Muscle layer of colon (tissue), 2 donors: ENCODE data around the gene BANP.

ENCODE experiments used
- H3K27ac ChIP-seq: one replicate; pipeline ENCODE4 v1.7.0; 2013; ENCODE audit warnings: low read depth, mild to moderate bottlenecking, low read length, moderate library complexity
- H3K27me3 ChIP-seq, 2 donors: one replicate each; pipeline ENCODE4 v1.7.0; 2013; ENCODE audit warnings: low read length in 2 of 2, mild to moderate bottlenecking in 2 of 2; ENCODE audit not compliant: insufficient read depth in 2 of 2, control insufficient read depth in 1 of 2
- H3K36me3 ChIP-seq: one replicate; pipeline ENCODE4 v1.7.0; 2013; ENCODE audit warnings: mild to moderate bottlenecking, low read length; ENCODE audit not compliant: insufficient read depth
- H3K4me1 ChIP-seq: one replicate; pipeline ENCODE4 v1.7.0; 2013; ENCODE audit warnings: mild to moderate bottlenecking, low read length; ENCODE audit not compliant: insufficient read depth
- H3K4me3 ChIP-seq, 2 donors: one replicate each; pipeline ENCODE4 v1.7.0; 2013; ENCODE audit warnings: low read length in 2 of 2, low read depth in 1 of 2, mild to moderate bottlenecking in 1 of 2, moderate library complexity in 1 of 2
- H3K9ac ChIP-seq: one replicate; pipeline ENCODE4 v1.7.0; 2013; ENCODE audit warnings: low read length
- H3K9me3 ChIP-seq: one replicate; pipeline ENCODE4 v1.7.0; 2013; ENCODE audit warnings: mild to moderate bottlenecking, low read length
- donor health status: abdominal sarcoma.
- donor health status: Adenocarcinoma of cecum.

Gene BANP

DNA sequence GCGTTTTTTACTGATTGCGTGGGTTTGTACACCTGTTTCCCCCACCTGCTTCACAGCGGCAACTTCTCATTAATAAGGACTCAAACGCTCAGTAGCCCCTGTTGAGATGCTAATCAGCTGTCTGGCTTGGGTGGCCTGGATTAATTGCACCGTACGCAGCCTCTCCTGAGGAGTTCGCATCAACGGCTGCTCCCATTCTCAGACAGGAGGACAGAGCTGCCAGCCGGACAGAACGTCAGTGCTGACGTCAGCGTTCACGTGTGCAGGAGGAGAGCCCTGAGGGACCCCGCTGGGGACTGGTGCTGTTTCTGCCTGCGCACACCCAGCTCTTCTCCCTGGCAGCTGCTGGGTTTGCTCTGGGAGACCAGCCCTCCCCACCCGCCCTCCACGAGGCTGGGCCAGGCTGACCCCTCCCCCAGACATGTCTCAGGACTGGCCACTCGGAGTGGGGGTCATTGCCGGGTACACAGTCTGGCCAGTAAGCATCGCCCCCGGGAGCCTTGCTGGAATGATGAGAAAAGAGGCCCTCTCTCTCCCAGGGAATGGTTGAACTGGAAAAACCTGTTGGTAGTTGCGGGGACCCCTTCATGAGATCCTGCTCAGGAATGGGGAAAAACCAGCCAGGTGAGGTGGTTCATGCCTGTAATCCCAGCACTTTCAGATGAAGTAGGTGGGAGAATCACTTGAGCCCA, 5.7 kb upstream of the BANP start:
- Histone ChIP-seq H3K36me3 (no peaks in the 10 kb centered on the region), H3K4me1 (no peaks in the 10 kb centered on the region), H3K9me3 (no peaks in the 10 kb centered on the region), H3K9ac (peak overlapping the region; percentile 60), H3K27ac (peak overlapping the region; percentile 81), H3K4me3 (peak overlapping the region; percentile 3 to 58), H3K27me3 (no peaks in the 10 kb centered on the region)

DNA sequence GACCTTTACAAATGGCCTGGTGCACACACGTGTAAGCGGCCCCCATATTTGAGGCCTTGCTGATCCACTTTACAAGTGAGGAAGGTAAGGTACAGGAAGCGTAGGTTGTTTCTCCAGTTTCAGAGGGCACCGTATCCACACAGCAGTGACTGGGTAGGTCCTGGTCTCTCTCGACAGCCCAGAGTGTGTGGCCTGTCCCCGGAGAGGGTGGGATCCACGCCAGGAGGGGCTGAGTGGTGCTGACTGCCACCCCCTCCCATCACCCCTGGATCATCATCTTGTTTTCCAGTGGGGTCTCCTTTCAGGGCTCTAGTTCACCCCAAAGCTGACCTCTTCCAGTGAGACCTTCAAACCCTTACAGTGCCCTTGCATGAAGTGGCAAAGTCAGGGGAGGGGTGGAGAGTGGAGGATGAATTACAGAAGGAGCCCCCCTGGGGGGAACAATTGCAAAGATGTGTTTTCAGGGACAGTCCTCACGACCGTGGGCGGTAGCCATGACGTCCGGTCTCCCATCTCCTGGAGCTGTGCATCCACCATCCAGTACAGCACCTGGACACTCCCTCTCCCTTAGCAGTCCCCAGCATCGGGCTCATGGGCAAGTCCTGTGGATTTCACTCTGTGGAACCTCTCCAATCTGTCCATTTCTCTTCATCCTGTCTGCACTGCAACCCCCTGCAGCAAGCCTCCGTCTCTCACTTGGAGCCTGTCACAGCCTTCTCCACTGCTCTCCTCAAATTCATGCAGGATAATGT, 4.5 kb upstream of the BANP start:
- no peaks in the 10 kb centered on the region for H3K27me3 ChIP-seq
- no peak overlapping the region for H3K9ac ChIP-seq
- H3K27ac ChIP-seq, result no peak overlapping the region

DNA sequence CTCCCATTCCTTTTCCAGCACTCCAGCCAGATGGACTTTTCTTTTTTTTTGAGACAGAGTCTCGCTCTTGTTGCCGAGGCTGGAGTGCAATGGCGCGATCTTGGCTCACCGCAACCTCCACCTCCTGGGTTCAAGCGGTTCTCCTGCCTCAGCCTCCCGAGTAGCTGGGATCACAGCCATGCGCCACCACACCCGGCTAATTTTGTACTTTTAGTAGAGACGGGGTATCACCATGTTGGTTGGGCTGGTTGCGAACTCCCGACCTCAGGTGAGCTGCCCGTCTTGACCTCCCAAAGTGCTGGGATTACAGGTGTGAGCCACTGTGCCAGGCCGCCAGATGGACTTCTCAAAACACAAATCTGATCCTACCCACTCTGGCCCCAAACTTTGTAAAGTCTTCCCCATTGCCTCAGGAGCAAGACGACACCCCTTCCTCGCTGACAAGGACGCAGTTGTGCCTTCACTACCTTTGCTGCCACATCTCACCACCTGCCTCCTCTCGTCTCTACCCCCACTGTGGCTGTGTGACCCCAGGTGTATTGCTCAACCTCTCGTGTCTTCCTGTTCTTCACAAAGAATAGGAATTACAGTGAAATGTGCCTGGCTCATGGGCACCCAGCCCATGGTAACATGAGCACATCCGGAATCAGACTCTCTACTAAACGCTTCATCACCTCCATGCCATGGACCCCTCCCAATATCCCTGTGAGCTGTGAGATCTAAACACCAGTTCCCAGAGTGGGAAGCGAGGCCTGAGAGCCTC, 3.7 kb upstream of the BANP start:
- H3K36me3 ChIP-seq, result no peaks in the 10 kb centered on the region
- no peak overlapping the region for H3K9ac ChIP-seq
- H3K27ac ChIP-seq, result no peak overlapping the region
- H3K4me1 ChIP-seq, result peaks cover 6% of the 10 kb centered on the region
- no peaks in the 10 kb centered on the region for H3K9me3 ChIP-seq
- H3K4me3 ChIP-seq, result no peak overlapping the region
- H3K27me3 ChIP-seq, result no peaks in the 10 kb centered on the region

More for the DNA sequence above, 4.5 kb upstream of the BANP start:
- Histone ChIP-seq H3K36me3 (no peaks in the 10 kb centered on the region), H3K4me1 (no peaks in the 10 kb centered on the region), H3K9me3 (no peaks in the 10 kb centered on the region), H3K4me3 (no peak overlapping the region)

DNA sequence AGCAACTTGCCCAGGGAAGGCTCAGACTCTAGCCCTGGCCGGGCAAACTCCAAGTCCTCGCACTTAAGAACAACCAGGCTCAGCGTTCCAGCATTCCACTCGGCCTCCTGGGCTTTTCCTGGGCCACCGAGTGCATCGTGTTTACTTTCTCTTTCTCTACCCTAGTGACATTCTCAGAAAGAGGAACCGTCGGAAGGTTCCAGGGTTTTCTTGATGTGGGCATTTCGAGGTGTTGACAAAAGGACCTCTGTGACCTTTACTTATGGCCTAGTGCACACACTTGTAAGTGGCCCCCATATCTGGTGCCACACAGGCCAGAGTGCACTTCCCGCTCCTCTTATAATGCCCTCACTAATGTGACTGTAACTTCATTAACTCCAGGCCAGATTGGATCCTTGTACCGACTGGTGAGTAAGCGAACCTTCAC, 3.1 kb upstream of the BANP start:
- Histone ChIP-seq H3K9ac (no peak overlapping the region), H3K36me3 (no peaks in the 10 kb centered on the region), H3K4me3 (no peak overlapping the region), H3K27ac (no peak overlapping the region), H3K9me3 (no peaks in the 10 kb centered on the region), H3K4me1 (peaks cover 11% of the 10 kb centered on the region), H3K27me3 (no peaks in the 10 kb centered on the region)

DNA sequence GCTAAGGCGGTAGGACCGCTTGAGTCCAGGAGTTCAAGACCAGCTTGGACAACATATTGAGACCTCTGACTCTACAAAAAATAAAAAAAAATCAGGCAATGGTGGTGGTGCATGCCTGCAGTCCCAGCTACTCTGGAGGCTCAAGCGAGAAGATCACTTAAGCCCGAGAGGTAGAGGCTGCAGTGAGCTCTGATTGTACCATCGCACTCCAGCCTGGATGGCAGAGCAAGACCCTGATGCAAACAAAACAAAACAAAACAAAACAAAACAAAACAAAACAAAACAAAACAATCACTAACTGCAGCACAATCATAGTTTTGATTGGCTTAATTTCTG, 2.5 kb upstream of the BANP start:
- H3K36me3 ChIP-seq, result no peaks in the 10 kb centered on the region
- no peak overlapping the region for H3K27ac ChIP-seq
- peaks cover 11% of the 10 kb centered on the region for H3K4me1 ChIP-seq
- no peak overlapping the region for H3K9ac ChIP-seq
- H3K4me3 ChIP-seq, result no peak overlapping the region
- H3K27me3 ChIP-seq, result no peaks in the 10 kb centered on the region
- no peaks in the 10 kb centered on the region for H3K9me3 ChIP-seq

DNA sequence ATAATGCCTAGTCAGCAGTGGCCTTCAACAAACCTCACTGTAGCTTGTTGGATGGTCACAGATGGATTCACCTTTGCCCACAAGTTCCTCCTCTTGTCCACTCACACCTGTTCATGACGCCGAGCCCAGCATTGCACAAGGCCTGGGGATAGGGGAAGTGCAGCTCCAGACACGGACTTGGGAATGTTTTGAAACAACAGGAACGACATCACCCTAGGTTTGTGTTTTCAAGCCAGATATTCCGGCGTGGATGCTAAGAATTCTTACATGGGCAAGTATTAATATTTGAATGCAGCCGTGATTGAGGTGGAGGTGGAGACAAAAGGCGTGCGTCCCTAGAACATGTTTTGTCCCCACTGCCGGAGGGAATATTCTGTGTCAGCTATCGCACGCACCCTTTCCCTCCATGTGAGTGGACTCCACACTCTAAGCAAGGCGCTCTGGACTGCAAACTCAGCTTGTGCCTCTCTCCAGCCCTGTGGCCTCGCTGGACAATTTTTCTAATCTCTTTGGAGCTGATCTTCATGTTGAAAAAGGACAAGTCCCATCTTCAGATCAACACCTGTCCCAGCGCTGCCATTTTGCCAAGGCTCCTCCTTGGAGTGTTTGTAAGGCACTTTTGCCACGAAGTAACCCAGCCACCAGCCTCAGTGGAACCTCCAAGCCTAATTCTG, 2.0 kb upstream of the BANP start:
- H3K9me3 ChIP-seq, result no peaks in the 10 kb centered on the region
- peaks cover 11% of the 10 kb centered on the region for H3K4me1 ChIP-seq
- no peaks in the 10 kb centered on the region for H3K27me3 ChIP-seq
- no peak overlapping the region for H3K27ac ChIP-seq
- peaks cover 2% of the 10 kb centered on the region for H3K36me3 ChIP-seq
- no peak overlapping the region for H3K4me3 ChIP-seq
- no peak overlapping the region for H3K9ac ChIP-seq

DNA sequence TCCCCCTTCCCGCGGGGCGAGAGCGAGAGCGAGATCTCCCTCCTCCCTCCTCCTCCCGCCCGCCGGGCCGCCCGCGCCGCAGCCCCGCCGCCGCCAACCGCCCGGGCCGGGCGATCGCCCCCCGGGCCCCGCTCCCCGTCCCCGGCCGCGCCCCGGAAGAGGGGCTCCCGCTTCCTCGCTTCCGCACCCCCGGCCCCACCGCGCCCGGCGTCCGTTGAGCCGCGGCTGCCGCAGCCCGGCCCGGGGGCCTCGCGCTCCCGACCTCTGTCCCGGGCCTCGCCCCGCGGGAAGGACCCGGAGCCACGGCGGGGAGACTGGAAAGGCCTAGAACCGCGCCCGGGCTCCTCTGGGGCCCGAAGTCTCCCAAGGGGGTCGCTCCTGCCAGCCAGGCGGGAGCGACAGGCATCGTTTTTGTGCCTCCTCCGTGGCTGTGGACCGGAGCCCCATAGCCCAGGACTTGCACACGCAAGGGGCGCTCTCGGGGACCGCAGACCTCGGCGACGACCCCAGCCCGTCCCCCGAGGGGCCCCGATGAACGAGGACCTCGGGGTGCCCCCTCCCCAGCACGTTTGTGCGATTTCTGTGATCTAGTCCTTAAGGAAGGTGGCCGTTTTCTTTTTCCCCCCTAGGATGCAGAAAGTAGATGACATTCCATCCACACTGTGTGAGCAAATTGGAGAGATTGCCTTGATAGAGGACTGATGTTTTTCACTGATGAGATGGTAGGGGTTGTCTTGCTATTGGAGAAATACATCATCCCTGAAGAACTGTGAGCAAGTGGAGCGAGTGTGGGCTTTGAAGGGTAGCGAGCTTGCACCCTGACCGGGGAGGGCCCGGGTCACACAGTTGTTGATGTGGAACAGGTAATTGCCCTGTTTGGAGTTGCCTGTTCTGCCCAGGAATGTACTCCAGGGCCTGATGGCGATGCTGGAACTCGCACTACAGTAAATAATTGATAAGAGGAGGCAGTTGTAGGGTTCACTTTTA, 611 bp downstream of the BANP start:
- peak overlapping the region; percentile 90 for H3K27ac ChIP-seq
- peak overlapping the region; percentile 78 for H3K9ac ChIP-seq
- peaks cover 30% of the 10 kb centered on the region for H3K4me1 ChIP-seq
- H3K27me3 ChIP-seq, result no peaks in the 10 kb centered on the region
- peaks cover 4% of the 10 kb centered on the region for H3K36me3 ChIP-seq
- H3K4me3 ChIP-seq, result peak overlapping the region; percentile 91 to 96
- H3K9me3 ChIP-seq, result no peaks in the 10 kb centered on the region

DNA sequence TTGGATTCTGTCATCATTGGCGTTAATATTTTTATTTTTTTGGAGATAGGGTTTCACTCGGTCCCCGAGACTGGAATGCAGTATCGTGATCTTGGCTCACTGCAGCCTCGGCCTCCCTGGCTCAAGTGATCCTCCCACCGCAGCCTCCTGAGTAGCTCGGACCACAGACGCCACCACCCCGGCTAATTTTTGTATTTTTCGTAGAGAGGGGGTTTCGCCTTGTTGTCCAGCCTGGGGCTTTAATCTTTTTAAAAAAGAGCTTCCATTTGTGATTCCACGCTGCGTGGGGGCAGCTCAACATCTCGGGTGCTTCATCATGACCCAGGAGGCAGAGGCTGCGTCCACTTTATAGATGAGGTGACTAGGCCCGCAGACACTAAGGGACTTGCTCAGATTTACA, 1.5 kb downstream of the BANP start:
- Histone ChIP-seq H3K4me1 (peaks cover 31% of the 10 kb centered on the region), H3K27me3 (no peaks in the 10 kb centered on the region), H3K9ac (peak overlapping the region; percentile 78)

DNA sequence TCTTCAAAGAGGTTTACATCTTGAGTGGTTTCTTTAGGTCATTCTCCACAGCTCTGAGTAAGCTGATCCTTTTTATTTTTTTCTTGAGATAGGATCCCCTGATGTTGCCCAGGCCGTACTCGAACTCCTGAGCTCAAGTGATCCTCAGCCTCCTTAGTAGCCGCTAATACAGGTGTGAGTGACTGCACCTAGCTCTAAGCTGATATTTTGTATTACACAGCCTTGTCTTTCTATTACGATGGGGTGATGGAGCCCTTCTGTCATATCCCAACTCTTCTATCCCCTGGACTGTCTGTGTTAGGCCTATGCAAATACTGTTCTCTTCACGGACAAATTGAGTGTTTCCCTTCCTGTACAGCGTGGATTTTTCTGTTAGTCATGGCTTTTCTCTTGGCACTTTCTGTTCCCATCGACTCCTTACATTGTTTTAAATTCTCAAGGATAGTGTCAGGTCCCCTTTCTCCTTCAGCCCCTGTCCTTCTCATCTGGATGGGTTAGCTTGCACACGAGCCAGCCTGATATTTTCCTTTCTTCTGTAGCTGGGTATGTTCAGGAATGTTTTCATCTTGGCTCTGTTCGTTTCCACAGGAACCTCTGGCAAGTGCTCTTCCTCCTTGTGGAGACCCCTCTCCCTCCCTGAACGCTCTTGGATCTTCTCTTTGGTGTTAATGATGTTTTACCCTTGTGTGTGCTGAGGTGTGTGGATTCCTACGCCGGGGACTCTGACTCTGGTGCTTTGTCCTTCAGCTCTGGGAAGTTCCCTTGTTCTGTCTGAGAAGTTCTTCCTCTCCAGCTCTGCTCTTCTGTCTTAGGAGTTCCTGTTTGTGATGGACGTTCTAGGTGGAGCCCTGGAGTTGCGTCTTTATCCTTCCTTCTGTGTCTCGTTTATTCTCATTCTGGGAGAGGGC, 2.3 kb downstream of the BANP start:
- Histone ChIP-seq H3K4me3 (peak overlapping the region in 1 of 2 donors; percentile 2), H3K27me3 (no peaks in the 10 kb centered on the region), H3K27ac (no peak overlapping the region), H3K9me3 (no peaks in the 10 kb centered on the region), H3K9ac (no peak overlapping the region), H3K4me1 (peaks cover 31% of the 10 kb centered on the region), H3K36me3 (peaks cover 8% of the 10 kb centered on the region)

More for the DNA sequence above, 1.5 kb downstream of the BANP start:
- H3K9me3 ChIP-seq, result no peaks in the 10 kb centered on the region
- peak overlapping the region in 1 of 2 donors; percentile 91 for H3K4me3 ChIP-seq
- H3K36me3 ChIP-seq, result peaks cover 8% of the 10 kb centered on the region
- peak overlapping the region; percentile 90 for H3K27ac ChIP-seq

DNA sequence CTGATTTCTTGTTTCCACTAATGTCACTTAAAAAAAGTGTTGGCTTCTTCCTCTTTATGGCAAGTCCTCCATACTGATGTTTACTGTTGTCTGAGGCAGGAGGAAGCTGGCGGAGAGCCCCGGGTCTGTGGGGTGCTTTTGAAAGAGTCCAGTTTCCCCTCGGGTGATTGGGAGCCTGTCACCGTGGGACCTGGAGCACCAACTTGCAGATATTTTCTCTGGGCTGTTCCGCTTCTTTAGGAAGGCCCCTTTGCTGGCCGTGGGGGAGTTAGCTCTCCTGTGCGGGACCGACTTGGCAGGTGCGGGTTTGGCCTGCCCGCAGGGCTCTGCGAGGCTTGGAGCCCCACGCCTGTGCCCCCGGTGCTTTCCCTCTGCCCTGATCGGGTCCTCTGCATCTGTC, 3.1 kb downstream of the BANP start:
- H3K9me3 ChIP-seq, result no peaks in the 10 kb centered on the region
- no peak overlapping the region for H3K4me3 ChIP-seq
- no peak overlapping the region for H3K27ac ChIP-seq
- H3K4me1 ChIP-seq, result peaks cover 31% of the 10 kb centered on the region
- H3K9ac ChIP-seq, result no peak overlapping the region
- no peaks in the 10 kb centered on the region for H3K27me3 ChIP-seq
- H3K36me3 ChIP-seq, result peaks cover 8% of the 10 kb centered on the region
